H1 (cell line): Measurements from ENCODE around the gene MAP1LC3C. TPM values are rescaled to one million over a fixed set of nuclear protein-coding genes. Genes with fewer than 3 reads are reported as not detected.

Experiments used
- CTCF ChIA-PET: fragments of 300-600 bp; sonication (Branson Sonifier 250); formaldehyde crosslinking; loops from one replicate; lab custom pipeline; 2021; ENCODE audit not compliant: partially characterized antibody; lab: Charles Lee
- POLR2A ChIA-PET: fragments of 300-600 bp; sonication (Branson Sonifier 250); formaldehyde crosslinking; loops from one replicate; lab custom pipeline; 2021; ENCODE audit warnings: inconsistent platforms; ENCODE audit not compliant: partially characterized antibody; lab: Charles Lee
- DNase-seq, 2 experiments: peaks; one replicate each; pipeline versions ENCODE4 v3.0.0 to v3.0.0-alpha.2; 2010 to 2022; ENCODE audit warnings: low spot score in 2 of 2, low read depth in 1 of 2, mixed read lengths in 1 of 2
- FAIRE-seq: peaks from 2 replicates; lab custom pipeline; 2011; peaks lifted over from hg19 to GRCh38; lab: Jason Lieb, UNC
- H2AFZ ChIP-seq: 2 replicates; pipeline ENCODE4 v1.8.1; 2012; ENCODE audit warnings: low read length, inconsistent platforms
- H2AK5ac ChIP-seq: 2 replicates; pipeline ENCODE4 v1.6.1; 2013; ENCODE audit warnings: low read depth, low read length
- H2BK120ac ChIP-seq: replicated peaks from 2 replicates; pipeline ENCODE3; 2013; ENCODE audit warnings: low read depth, low read length, inconsistent platforms
- H2BK12ac ChIP-seq: 2 replicates; pipeline ENCODE4 v1.6.1; 2013; ENCODE audit warnings: low read depth, low read length
- H2BK15ac ChIP-seq: 2 replicates; pipeline ENCODE4 v1.6.1; 2013; ENCODE audit warnings: low read length
- H2BK20ac ChIP-seq: 2 replicates; pipeline ENCODE4 v1.6.1; 2013; ENCODE audit warnings: low read length
- H2BK5ac ChIP-seq: 2 replicates; pipeline ENCODE4 v1.6.1; 2013; ENCODE audit warnings: low read depth, low read length
- H3K14ac ChIP-seq: 2 replicates; pipeline ENCODE4 v1.6.1; 2013; ENCODE audit warnings: inconsistent platforms; ENCODE audit not compliant: insufficient read length
- H3K18ac ChIP-seq: 2 replicates; pipeline ENCODE4 v1.6.1; 2013; ENCODE audit warnings: low read length; ENCODE audit errors: extremely low read depth
- H3K23ac ChIP-seq: 2 replicates; pipeline ENCODE4 v1.6.1; 2013; ENCODE audit warnings: inconsistent platforms; ENCODE audit not compliant: insufficient read length
- H3K23me2 ChIP-seq: 2 replicates; pipeline ENCODE4 v1.6.1; 2013; ENCODE audit warnings: low read depth, low read length
- H3K27ac ChIP-seq: 2 replicates; pipeline ENCODE4 v1.6.1; 2011; ENCODE audit warnings: low read depth, low read length, inconsistent platforms
- H3K27me3 ChIP-seq, 4 experiments: replicated peaks in 1 of 4; 1 replicate in 1 of 4; 2 replicates in 3 of 4; pipeline versions ENCODE4 v1.6.1 to v1.8.1; 2011 to 2013; ENCODE audit warnings: low read length in 3 of 4, mild to moderate bottlenecking in 3 of 4, inconsistent platforms in 2 of 4, mixed read lengths in 2 of 4, moderate library complexity in 1 of 4; ENCODE audit not compliant: control insufficient read depth in 3 of 4, insufficient read depth in 3 of 4; ENCODE audit errors: extremely low read depth in 1 of 4
- H3K36me3 ChIP-seq, 4 experiments: 2 replicates each; pipeline versions ENCODE4 v1.6.1 to v1.8.1; 2011 to 2013; ENCODE audit warnings: mild to moderate bottlenecking in 4 of 4, low read length in 3 of 4, moderate library complexity in 2 of 4, control low read depth in 1 of 4, inconsistent platforms in 1 of 4; ENCODE audit not compliant: insufficient read depth in 4 of 4, control insufficient read depth in 2 of 4
- H3K4ac ChIP-seq: replicated peaks from 2 replicates; pipeline ENCODE3; 2013; ENCODE audit warnings: low read length, low read depth, mixed read lengths, inconsistent platforms; ENCODE audit not compliant: insufficient read length
- H3K4me1 ChIP-seq, 4 experiments: replicated peaks in 1 of 4; 1 replicate in 1 of 4; 2 replicates in 3 of 4; pipeline versions ENCODE4 v1.6.1 to v1.8.1; 2011 to 2013; ENCODE audit warnings: low read length in 3 of 4, inconsistent platforms in 2 of 4, mixed read lengths in 1 of 4; ENCODE audit not compliant: insufficient read depth in 4 of 4, control insufficient read depth in 3 of 4
- H3K4me2 ChIP-seq, 2 experiments: 2 replicates each; pipeline versions ENCODE4 v1.6.1 to v1.8.1; 2011 to 2013; ENCODE audit warnings: low read depth in 2 of 2, low read length in 2 of 2, control low read depth in 1 of 2, inconsistent platforms in 1 of 2, mild to moderate bottlenecking in 1 of 2; ENCODE audit not compliant: insufficient read depth in 1 of 2
- H3K4me3 ChIP-seq, 4 experiments: fragments of 200-600, 300-600 bp in 1 of 4; sonication (generic), shearing (Covaris generic), sonication (Bioruptor Twin) in 1 of 4; 2 replicates each; pipeline versions ENCODE4 v1.5.1 to v1.8.1; 2011 to 2016; ENCODE audit warnings: low read length in 4 of 4, low read depth in 3 of 4, control low read depth in 2 of 4, inconsistent platforms in 2 of 4, mild to moderate bottlenecking in 2 of 4, mixed read lengths in 1 of 4, moderate library complexity in 1 of 4; ENCODE audit not compliant: insufficient read depth in 2 of 4; ENCODE audit errors: extremely low read depth in 1 of 4
- H3K56ac ChIP-seq: replicated peaks from 2 replicates; pipeline ENCODE3; 2013; ENCODE audit warnings: low read depth, mild to moderate bottlenecking, mixed read lengths, low read length, inconsistent platforms; ENCODE audit not compliant: insufficient read length
- H3K79me1 ChIP-seq: 2 replicates; pipeline ENCODE4 v1.6.1; 2013; ENCODE audit warnings: low read depth, low read length, control low read depth
- H3K79me2 ChIP-seq, 2 experiments: 2 replicates each; pipeline versions ENCODE4 v1.6.1 to v1.8.1; 2012 to 2013; ENCODE audit warnings: low read length in 2 of 2, mild to moderate bottlenecking in 2 of 2, inconsistent platforms in 1 of 2; ENCODE audit not compliant: insufficient read depth in 2 of 2, control insufficient read depth in 1 of 2
- H3K9ac ChIP-seq, 4 experiments: replicated peaks in 1 of 4; 1 replicate in 1 of 4; 2 replicates in 3 of 4; pipeline versions ENCODE4 v1.6.1 to v1.8.1; 2011 to 2013; ENCODE audit warnings: low read depth in 3 of 4, low read length in 3 of 4, control low read depth in 2 of 4, mild to moderate bottlenecking in 2 of 4, moderate library complexity in 2 of 4, inconsistent platforms in 1 of 4; ENCODE audit errors: extremely low read depth in 1 of 4
- H3K9me3 ChIP-seq, 2 experiments: 2 replicates each; pipeline versions ENCODE4 v1.6.1 to v1.8.1; 2012 to 2013; ENCODE audit warnings: mild to moderate bottlenecking in 2 of 2, moderate library complexity in 2 of 2, control low read depth in 1 of 2, inconsistent platforms in 1 of 2, low read depth in 1 of 2, low read length in 1 of 2, mixed read lengths in 1 of 2; ENCODE audit not compliant: insufficient read depth in 2 of 2
- H4K20me1 ChIP-seq, 2 experiments: replicated peaks in 1 of 2; 2 replicates each; pipeline versions ENCODE3 to v1.8.1; 2011 to 2013; ENCODE audit warnings: inconsistent platforms in 2 of 2, low read length in 2 of 2, mild to moderate bottlenecking in 1 of 2; ENCODE audit not compliant: insufficient read depth in 2 of 2, control insufficient read depth in 1 of 2
- H4K5ac ChIP-seq: 2 replicates; pipeline ENCODE4 v1.6.1; 2013; ENCODE audit warnings: low read length, low read depth, mixed read lengths, inconsistent platforms; ENCODE audit not compliant: insufficient read length
- H4K8ac ChIP-seq: 2 replicates; pipeline ENCODE4 v1.8.0; 2013; ENCODE audit warnings: mild to moderate bottlenecking, moderate library complexity, low read length, inconsistent platforms; ENCODE audit not compliant: insufficient read depth; ENCODE audit errors: extremely low read depth
- H4K91ac ChIP-seq: replicated peaks from 2 replicates; pipeline ENCODE3; 2013; ENCODE audit warnings: low read length, mixed read lengths, inconsistent platforms; ENCODE audit not compliant: insufficient read length
- TAF7 ChIP-seq: optimal IDR thresholded peaks from 2 replicates; pipeline ENCODE3; 2011; ENCODE audit warnings: low read depth, mild to moderate bottlenecking, inconsistent platforms, low read length, moderate library complexity, borderline replicate concordance
- WGBS, 2 experiments: shearing (Covaris generic) in 1 of 2; methylation state at CpG; one replicate each; pipeline versions ENCODE4 v1.1.6 to v1.1.7; 2013 to 2015; ENCODE audit warnings: low lambda C conversion rate in 2 of 2, mixed read lengths in 2 of 2, inconsistent platforms in 1 of 2, low coverage in 1 of 2, missing lambda C conversion rate in 1 of 2; ENCODE audit not compliant: insufficient replicate concordance in 2 of 2, insufficient coverage in 1 of 2, insufficient read length in 1 of 2; ENCODE audit errors: extremely low coverage in 1 of 2, missing lambda C conversion rate in 1 of 2; 5-methylcytosine and 5-hydroxymethylcytosine counted together
- polyA plus RNA-seq, 7 experiments: library from polyadenylated mRNA; depleted of rRNA in 3 of 7; stranded (reverse) in 5 of 7; unstranded in 2 of 7; fragments of >200 nt in 5 of 7; fragments of 200-250 nt in 2 of 7; gene quantifications; 1 replicate in 5 of 7; 2 replicates in 1 of 7; 4 replicates in 1 of 7; pipeline versions ENCODE4 v1.2.1 to v1.2.3, GENCODE V29; 2011 to 2013; ENCODE audit warnings: missing spikeins in 2 of 7, mixed read lengths in 2 of 7
- total RNA-seq: library from RNA; stranded (reverse); fragmentation: NEBNext Ultra II Directional; extraction: Animal tissue kit (Norgen Biotek cat#: 25700); gene quantifications from 2 replicates; pipeline ENCODE4 v1.2.1, GENCODE V29; 2021

The MAP1LC3C gene
- total and polyA plus RNA-seq, 2 of the 8 experiments (the other 6 are each of a cell fraction or from before 2014, with no cell fraction given) = 1.7 to 3.2 TPM

DNA sequence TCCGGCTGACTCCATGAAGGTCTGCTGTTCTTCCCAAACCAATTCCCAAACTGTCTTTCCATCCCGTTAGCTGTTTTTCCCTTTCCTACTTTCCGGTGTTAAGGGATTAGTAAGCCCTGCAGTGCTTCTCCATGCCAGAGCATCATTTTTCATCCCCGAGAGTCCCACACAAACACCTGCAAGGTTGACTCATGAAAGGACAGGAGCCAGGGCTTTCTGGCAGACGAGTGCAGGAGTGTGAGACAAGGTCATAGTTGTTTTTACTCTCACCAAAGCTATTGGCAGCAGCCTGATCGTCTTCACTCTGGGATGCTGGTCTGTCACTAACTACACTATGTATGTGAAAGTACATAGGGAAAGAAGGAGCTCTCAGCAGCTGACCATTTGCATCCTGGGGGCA is 51.5 kb downstream of the MAP1LC3C start:
- Histone ChIP-seq H3K9ac (no peak overlapping the region), H2AFZ (no peak overlapping the region), H2BK5ac (no peak overlapping the region), H3K4me1 (no peaks in the 10 kb centered on the region), H3K27me3 (no peaks in the 10 kb centered on the region), H4K5ac (no peak overlapping the region), H4K20me1 (no peaks in the 10 kb centered on the region), H3K23me2 (no peaks in the 10 kb centered on the region), H3K56ac (no peak overlapping the region), H3K79me2 (no peaks in the 10 kb centered on the region), H3K18ac (no peak overlapping the region), H3K14ac (no peak overlapping the region), H3K23ac (no peak overlapping the region), H2BK15ac (no peak overlapping the region), H3K4me2 (no peak overlapping the region), H3K4me3 (no peak overlapping the region), H2BK120ac (no peak overlapping the region), H3K79me1 (no peaks in the 10 kb centered on the region), H2BK12ac (no peak overlapping the region), H4K8ac (no peak overlapping the region), H3K36me3 (no peaks in the 10 kb centered on the region), H2BK20ac (no peak overlapping the region), H4K91ac (no peak overlapping the region), H2AK5ac (no peak overlapping the region), H3K27ac (no peak overlapping the region), H3K4ac (no peak overlapping the region), H3K9me3 (no peaks in the 10 kb centered on the region)
- no peak for DNase-seq
- FAIRE-seq = no peak
- POLR2A ChIA-PET = no interaction called here
- WGBS, 2 experiments = 94% methylated on average over 6 of the region's 6 CpGs; no CpG with 5 or more reads in 1 of the 2 experiments
- CTCF ChIA-PET = interaction anchor here (0.5 to 1.8 kb wide), 5 partner anchors 11 to 58 kb away, joined by 3 to 9 read pairs (median 5); partner anchors contain the start of gene MAP1LC3C
- TF ChIP-seq TAF7 = no peak
